CD14-positive monocyte (primary cell): Measurements from ENCODE around the gene NFATC2. TPM values are rescaled to one million over a fixed set of nuclear protein-coding genes. Genes with fewer than 3 reads are reported as not detected.
A peak's percentile ranks its signal among the peaks of the same experiment; 100 is the strongest.

Experiments used
- DNase-seq, 3 donors: peaks; one replicate each; pipeline ENCODE4 v3.0.0-alpha.2; 2011 to 2022
- H2AFZ ChIP-seq: 2 replicates; pipeline ENCODE4 v1.6.0; 2012; ENCODE audit warnings: mild to moderate bottlenecking, low read depth, low read length, inconsistent platforms; ENCODE audit not compliant: insufficient read depth, poor library complexity, severe bottlenecking
- H3K27ac ChIP-seq, 2 donors: 1 replicate in 1 of 2; 2 replicates in 1 of 2; pipeline ENCODE4 v1.5.1; 2012 to 2013; ENCODE audit warnings: low read length in 2 of 2, control low read depth in 1 of 2, inconsistent platforms in 1 of 2, low read depth in 1 of 2, mild to moderate bottlenecking in 1 of 2
- H3K27me3 ChIP-seq, 2 donors: one replicate each; pipeline versions ENCODE4 v1.6.0 to v1.6.1; 2011 to 2013; ENCODE audit warnings: low read length in 2 of 2; ENCODE audit not compliant: control insufficient read depth in 2 of 2, insufficient read depth in 2 of 2
- H3K36me3 ChIP-seq, 2 donors: replicated peaks in 1 of 2; 1 replicate in 1 of 2; 2 replicates in 1 of 2; pipeline versions ENCODE4 v1.5.1 to v1.6.1; 2012 to 2013; ENCODE audit warnings: low read length in 2 of 2, control low read depth in 1 of 2, inconsistent platforms in 1 of 2, mild to moderate bottlenecking in 1 of 2; ENCODE audit not compliant: insufficient read depth in 2 of 2, control insufficient read depth in 1 of 2
- H3K4me1 ChIP-seq, 2 donors: 1 replicate in 1 of 2; 2 replicates in 1 of 2; pipeline versions ENCODE4 v1.5.1 to v1.6.1; 2012 to 2013; ENCODE audit warnings: low read length in 2 of 2, control low read depth in 1 of 2, inconsistent platforms in 1 of 2, mild to moderate bottlenecking in 1 of 2, moderate library complexity in 1 of 2; ENCODE audit not compliant: insufficient read depth in 2 of 2, control insufficient read depth in 1 of 2
- H3K4me2 ChIP-seq: replicated peaks from 2 replicates; pipeline ENCODE3; 2012; ENCODE audit warnings: low read length, moderate library complexity, mild to moderate bottlenecking; ENCODE audit not compliant: poor library complexity, severe bottlenecking; ENCODE audit errors: extremely low read depth
- H3K4me3 ChIP-seq, 3 experiments: fragments of 200-600 bp in 1 of 3; sonication (generic) in 1 of 3; replicated peaks in 1 of 3; 1 replicate in 2 of 3; 2 replicates in 1 of 3; pipeline ENCODE4 v1.5.1; 2011 to 2013; ENCODE audit warnings: low read length in 3 of 3, mild to moderate bottlenecking in 3 of 3, control low read depth in 2 of 3, low read depth in 2 of 3, inconsistent platforms in 1 of 3, moderate library complexity in 1 of 3
- H3K79me2 ChIP-seq: 2 replicates; pipeline ENCODE4 v1.6.0; 2012; ENCODE audit warnings: mild to moderate bottlenecking, control low read depth, inconsistent platforms, low read length, moderate library complexity; ENCODE audit not compliant: insufficient read depth
- H3K9ac ChIP-seq: 2 replicates; pipeline ENCODE4 v1.6.0; 2017; ENCODE audit warnings: low read length, mild to moderate bottlenecking; ENCODE audit not compliant: insufficient read depth, poor library complexity, severe bottlenecking
- H3K9me3 ChIP-seq, 2 donors: replicated peaks in 1 of 2; 1 replicate in 1 of 2; 2 replicates in 1 of 2; pipeline versions ENCODE4 v1.5.1 to v1.6.1; 2012 to 2013; ENCODE audit warnings: low read length in 2 of 2, control low read depth in 1 of 2; ENCODE audit not compliant: control insufficient read depth in 1 of 2, insufficient read depth in 1 of 2
- H4K20me1 ChIP-seq: 2 replicates; pipeline ENCODE4 v1.6.0; 2012; ENCODE audit warnings: mild to moderate bottlenecking, low read length, control low read depth, moderate library complexity; ENCODE audit not compliant: insufficient read depth
- H3K27ac Mint-ChIP-seq, 7 donors: one replicate each; pipeline ENCODE4 v1.8.0; 2020; ENCODE audit warnings: mild to moderate bottlenecking in 7 of 7, mixed read lengths in 7 of 7, moderate library complexity in 6 of 7, inconsistent platforms in 2 of 7
- H3K27me3 Mint-ChIP-seq, 3 donors: one replicate each; pipeline ENCODE4 v1.8.0; 2021 to 2022; ENCODE audit warnings: low read depth in 3 of 3, mild to moderate bottlenecking in 3 of 3, mixed read lengths in 3 of 3, moderate library complexity in 3 of 3, inconsistent platforms in 1 of 3
- H3K36me3 Mint-ChIP-seq, 2 donors: one replicate each; pipeline ENCODE4 v1.8.0; 2020; ENCODE audit warnings: mixed read lengths in 2 of 2, inconsistent platforms in 1 of 2, mild to moderate bottlenecking in 1 of 2
- H3K4me1 Mint-ChIP-seq: one replicate; pipeline ENCODE4 v1.8.0; 2020; ENCODE audit warnings: mild to moderate bottlenecking, mixed read lengths
- H3K4me3 Mint-ChIP-seq, 2 donors: one replicate each; pipeline ENCODE4 v1.8.0; 2020; ENCODE audit warnings: mild to moderate bottlenecking in 2 of 2, mixed read lengths in 2 of 2, moderate library complexity in 1 of 2
- H3K9me3 Mint-ChIP-seq, 7 donors: one replicate each; pipeline ENCODE4 v1.8.0; 2020 to 2022; ENCODE audit warnings: mixed read lengths in 7 of 7, mild to moderate bottlenecking in 6 of 7, moderate library complexity in 6 of 7, inconsistent platforms in 2 of 7
- CTCF ChIP-seq: fragments of 200-600 bp; IDR thresholded peaks from one replicate; pipeline ENCODE4 v1.8.0; 2022; ENCODE audit warnings: antibody characterized with exemption, mild to moderate bottlenecking
- WGBS: methylation state at CpG from one replicate; pipeline ENCODE4 v1.1.5; 2013; ENCODE audit warnings: missing lambda C conversion rate; ENCODE audit not compliant: insufficient coverage; 5-methylcytosine and 5-hydroxymethylcytosine counted together
- intact Hi-C, 2 donors: fragments of 100-400 bp; cut with micrococcal nuclease; formaldehyde crosslinking; loops; one replicate each; pipeline versions ENCODE4 v1.15.0 to v1.15.1; 2023
- polyA plus RNA-seq, 3 donors: library from polyadenylated mRNA; depleted of rRNA in 1 of 3; unstranded in 2 of 3; stranded (reverse) in 1 of 3; fragments of 300-500 nt in 2 of 3; fragments of >200 nt in 1 of 3; fragmentation: Illumina TruSeq in 2 of 3; gene quantifications; 1 replicate in 2 of 3; 2 replicates in 1 of 3; pipeline ENCODE4 v1.2.3, GENCODE V29; 2012 to 2021

NFATC2 gene
- polyA plus RNA-seq, 3 donors: 0.03 to 0.18 (median 0.11) TPM

GRCh38 chr20:51419231-51419630 is 123.3 kb downstream of the NFATC2 start:
- H3K27ac ChIP-seq: no peak overlapping the region
- H3K4me2 ChIP-seq: no peak overlapping the region
- H2AFZ ChIP-seq: no peak overlapping the region
- no CpG with 5 or more reads among the region's 2 CpGs for WGBS
- H3K36me3 Mint-ChIP-seq: no peaks in the 10 kb centered on the region
- DNase-seq: peak; percentile 11 to 41 (median 21)
- no peaks in the 10 kb centered on the region for H3K4me1 ChIP-seq
- intact Hi-C loops: no loop called here
- H3K9ac ChIP-seq: no peak overlapping the region
- peaks cover 0 to 6% (median 0%) of the 10 kb centered on the region in 3 donors for H3K27me3 Mint-ChIP-seq
- no peak overlapping the region for H3K4me3 ChIP-seq
- H3K27me3 ChIP-seq: no peaks in the 10 kb centered on the region
- no peaks in the 10 kb centered on the region for H3K9me3 Mint-ChIP-seq
- H3K79me2 ChIP-seq: no peaks in the 10 kb centered on the region
- H3K4me1 Mint-ChIP-seq: peaks cover 7% of the 10 kb centered on the region
- H3K9me3 ChIP-seq: no peaks in the 10 kb centered on the region
- H3K27ac Mint-ChIP-seq: peak overlapping the region in 1 of 7 donors; percentile 63
- H4K20me1 ChIP-seq: no peaks in the 10 kb centered on the region
- H3K36me3 ChIP-seq: no peaks in the 10 kb centered on the region
- H3K4me3 Mint-ChIP-seq: no peak overlapping the region
- no peak for TF ChIP-seq CTCF

- Mint-ChIP-seq H3K4me1 (peaks cover 9% of the 10 kb centered on the region), H3K4me3 (no peak overlapping the region), H3K27me3 (peaks cover 0 to 6% (median 0%) of the 10 kb centered on the region in 3 donors), H3K9me3 (no peaks in the 10 kb centered on the region), H3K27ac (peak overlapping the region in 1 of 7 donors; percentile 61), H3K36me3 (no peaks in the 10 kb centered on the region)
- intact Hi-C loops: no loop called here
- Histone ChIP-seq H3K79me2 (no peaks in the 10 kb centered on the region), H3K27ac (no peak overlapping the region), H3K4me1 (no peaks in the 10 kb centered on the region), H3K4me2 (no peak overlapping the region), H3K27me3 (no peaks in the 10 kb centered on the region), H4K20me1 (no peaks in the 10 kb centered on the region), H3K9me3 (no peaks in the 10 kb centered on the region), H3K4me3 (no peak overlapping the region), H2AFZ (no peak overlapping the region), H3K36me3 (no peaks in the 10 kb centered on the region), H3K9ac (no peak overlapping the region)
- no peak for TF ChIP-seq CTCF
- 100% methylated on average over 1 of the region's 4 CpGs for WGBS
- no peak for DNase-seq
Measured at GRCh38 chr20:51418137-51418529, 124.4 kb downstream of the NFATC2 start.
